A172 (cell line): ENCODE data around the gene TSC22D3. TPM values are rescaled to one million over a fixed set of nuclear protein-coding genes. Genes with fewer than 3 reads are reported as not detected.
"Not testable (repeated sequence)": the region's sequence is repeated elsewhere in the genome, so short reads cannot be mapped to it uniquely, and the experiment has no call there.

Source experiments
- DNase-seq: peaks from one replicate; pipeline ENCODE4 v3.0.0-alpha.2; 2015; ENCODE audit warnings: low spot score
- total RNA-seq: library from RNA; depleted of rRNA; stranded (reverse); fragments of >200 nt; shearing (Covaris generic); gene quantifications from 2 replicates; pipeline ENCODE4 v1.2.3, GENCODE V29; 2014

Gene TSC22D3
- total RNA-seq, 1 experiment from 2014 or later = 7.7 TPM

DNA sequence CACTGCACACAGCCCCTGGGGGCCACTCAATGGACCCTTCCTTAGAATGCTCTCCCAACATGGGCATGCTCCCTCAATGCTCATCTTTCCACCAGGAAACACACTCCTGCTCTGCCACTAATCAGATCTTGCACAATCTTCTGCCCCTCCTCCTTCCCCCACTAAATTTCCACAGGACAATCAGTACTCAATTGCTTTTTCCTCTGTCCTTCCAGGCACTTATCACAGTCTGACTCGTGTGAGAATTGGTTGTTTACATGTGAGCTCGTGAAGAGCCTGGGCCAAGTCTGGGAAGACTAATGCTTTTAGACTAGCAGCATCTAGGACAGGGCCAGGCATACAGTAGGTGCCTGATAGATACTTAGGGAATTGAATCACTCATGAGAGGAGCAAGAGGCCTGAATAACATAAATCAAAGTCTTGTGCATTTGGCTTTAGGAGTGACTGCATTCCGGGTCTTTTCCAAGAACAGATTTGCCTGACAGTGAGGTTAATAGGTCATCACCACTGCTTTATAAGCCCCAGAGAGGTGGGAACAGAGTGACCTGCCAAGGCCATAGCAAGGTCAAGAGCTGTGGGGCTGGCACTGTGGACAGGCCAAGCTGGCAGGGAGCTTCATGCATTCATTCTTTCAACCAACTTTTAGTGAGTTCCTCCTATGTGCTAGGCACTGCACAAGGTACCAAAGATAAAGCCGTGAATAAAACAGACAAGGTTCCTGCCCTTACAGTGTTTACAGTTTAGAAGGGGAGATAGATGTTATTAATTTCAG lies 92.3 kb downstream of the TSC22D3 start:
- no peak for DNase-seq

DNA sequence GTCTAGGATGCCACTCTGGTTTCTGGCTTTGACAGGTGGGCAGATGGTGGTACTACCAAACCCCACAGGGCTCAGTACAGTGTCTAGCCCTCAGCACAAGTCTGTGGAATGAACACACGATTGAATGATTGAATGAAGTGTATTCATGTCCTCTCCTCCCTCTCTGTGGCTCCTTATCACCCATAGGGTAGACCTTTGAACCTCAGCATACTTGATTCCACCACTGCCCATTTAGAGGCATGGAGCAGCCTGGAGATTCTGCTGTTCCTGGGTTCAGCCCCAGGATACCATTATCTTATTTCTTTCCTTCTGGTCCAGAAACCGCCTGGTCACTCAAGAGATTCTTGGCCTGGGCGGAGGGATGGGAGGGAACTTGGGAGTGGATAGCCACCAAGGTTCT lies 93.3 kb downstream of the TSC22D3 start:
- no peak for DNase-seq

- DNase-seq = peak; percentile 16
Observed at GRCh38 chrX:107678957-107679740, 96.4 kb downstream of the TSC22D3 start.

DNA sequence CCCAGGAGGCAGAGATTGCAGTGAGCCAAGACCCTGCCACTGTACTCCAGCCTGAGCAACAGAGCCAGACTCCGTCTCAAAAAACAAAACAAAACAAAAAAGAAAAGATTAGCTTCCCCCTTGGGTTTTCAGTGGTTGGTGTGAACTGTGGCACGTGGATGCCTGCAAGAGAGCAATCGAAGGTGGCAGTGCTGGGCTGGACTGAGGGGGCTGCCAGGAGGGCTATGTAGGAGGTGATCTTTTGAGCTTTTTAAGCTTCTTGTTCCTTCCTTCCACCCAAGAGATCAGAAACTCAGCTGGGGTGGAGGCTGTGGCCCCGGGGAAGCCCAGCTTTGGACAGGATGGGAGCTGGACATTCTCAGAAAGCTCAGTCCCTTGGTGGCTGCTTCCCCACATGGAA lies 97.7 kb downstream of the TSC22D3 start:
- no peak for DNase-seq

- DNase-seq = no peak
Observed at GRCh38 chrX:107677501-107677901, 98.1 kb downstream of the TSC22D3 start.

DNA sequence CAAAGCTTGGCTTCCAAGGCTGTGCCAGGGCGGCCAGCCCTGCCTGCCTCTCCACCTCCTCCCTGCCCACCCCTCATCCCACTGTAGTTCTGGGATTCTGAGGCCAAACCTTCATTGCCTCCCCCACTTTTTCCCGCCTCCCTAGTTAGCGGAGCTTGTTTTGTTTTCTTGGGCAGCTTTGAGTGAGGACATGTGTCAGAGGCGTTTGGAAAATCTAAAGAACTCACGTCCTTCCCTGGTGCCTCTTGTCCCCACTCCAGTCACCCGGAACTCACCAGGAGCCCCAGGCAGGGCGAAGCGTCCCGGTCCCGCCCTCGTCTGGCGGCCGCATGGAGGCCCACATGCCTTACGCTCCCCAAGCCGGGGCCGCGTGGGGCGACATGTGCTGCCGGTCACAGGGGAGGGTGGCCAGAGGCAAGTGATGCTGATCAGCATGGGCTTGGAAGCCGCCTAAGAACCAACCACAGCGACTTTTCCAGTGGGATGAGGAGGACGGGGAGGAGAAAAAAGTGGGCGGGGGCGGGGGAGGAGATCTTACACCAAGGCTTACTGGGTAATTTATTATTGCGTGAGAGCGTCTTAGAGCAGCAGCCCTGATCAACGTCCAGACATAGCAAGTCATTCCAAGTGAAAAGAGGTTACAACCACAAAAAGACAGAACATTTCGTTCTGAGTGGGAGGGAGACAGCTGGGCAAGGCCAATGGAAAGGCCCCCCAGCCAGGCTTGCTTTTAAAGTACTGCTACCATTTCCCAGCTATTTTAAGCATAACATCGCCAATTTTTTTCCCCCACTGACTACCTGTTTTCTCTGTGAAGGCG lies 98.8 kb downstream of the TSC22D3 start:
- DNase-seq = peak; percentile 46

- no peak for DNase-seq
Observed at GRCh38 chrX:107675823-107676555, 99.6 kb downstream of the TSC22D3 start.

- DNase-seq = no peak
Observed at GRCh38 chrX:107675365-107675654, 100.3 kb downstream of the TSC22D3 start.

GRCh38 chrX:107674480-107675364 lies 100.9 kb downstream of the TSC22D3 start:
- DNase-seq = no peak

GRCh38 chrX:107673933-107674479 lies 101.6 kb downstream of the TSC22D3 start:
- no peak for DNase-seq

DNA sequence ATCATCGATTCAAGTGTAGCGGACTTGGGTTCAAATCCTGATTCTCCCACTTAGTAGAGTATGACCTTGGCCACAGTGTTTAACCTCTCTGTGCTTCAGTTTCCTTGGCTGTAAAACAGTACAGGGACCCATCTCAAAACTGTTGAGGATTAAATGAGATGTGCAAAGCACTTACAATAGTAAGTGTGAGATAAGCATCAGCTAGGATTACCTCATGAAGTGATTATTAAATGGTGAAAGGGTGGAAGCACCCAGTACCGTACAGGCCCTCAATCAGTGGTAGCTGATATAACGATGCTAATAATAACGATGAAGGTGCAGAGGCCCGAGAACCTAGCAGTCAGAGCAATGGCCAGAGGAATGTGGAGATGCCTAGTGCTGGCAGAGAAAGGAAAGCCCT lies 102.2 kb downstream of the TSC22D3 start:
- no peak for DNase-seq

DNA sequence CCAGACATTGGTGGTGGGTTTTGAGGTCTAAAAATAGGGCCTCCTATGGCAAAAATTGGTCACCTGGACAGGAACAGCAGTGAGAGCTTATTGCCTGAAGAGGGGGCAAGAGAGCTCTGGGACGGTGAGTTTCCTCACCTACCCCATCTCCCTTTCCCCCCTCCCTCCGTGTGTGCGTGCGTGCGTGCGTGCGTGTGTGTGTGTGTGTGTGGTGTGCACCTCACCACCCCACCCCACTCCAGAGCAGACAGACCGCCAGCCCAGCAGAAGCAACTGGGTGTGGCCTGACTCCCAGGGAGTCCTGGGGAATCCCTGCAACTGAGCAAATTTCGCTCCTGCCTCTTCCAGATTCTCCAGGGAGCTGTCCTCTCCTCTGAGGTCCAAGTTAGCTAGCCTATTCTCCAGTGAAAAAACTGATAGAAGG lies 102.6 kb downstream of the TSC22D3 start:
- DNase-seq = peak; percentile 38

DNA sequence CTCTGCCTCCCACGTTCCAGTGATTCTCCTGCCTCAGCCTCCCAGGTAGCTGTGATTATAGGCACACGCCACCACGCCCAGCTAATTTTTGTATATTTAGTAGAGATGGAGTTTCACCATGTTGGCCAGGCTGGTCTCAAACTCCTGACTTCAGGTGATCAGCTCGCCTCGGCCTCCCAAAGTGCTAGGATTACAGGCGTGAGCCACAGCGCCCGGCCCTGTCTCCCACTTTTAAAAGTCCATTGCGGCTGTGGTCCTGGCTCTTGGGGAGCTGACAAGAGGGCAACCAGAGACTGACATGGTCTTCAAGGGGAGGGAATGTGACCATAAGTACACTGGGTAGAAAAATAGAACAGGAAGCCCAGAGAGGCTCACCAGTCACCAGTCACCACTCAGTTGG lies 104.3 kb downstream of the TSC22D3 start:
- DNase-seq = not testable (repeated sequence)

GRCh38 chrX:107669885-107670628 lies 105.5 kb downstream of the TSC22D3 start:
- DNase-seq = no peak

GRCh38 chrX:107669261-107669660 lies 106.3 kb downstream of the TSC22D3 start:
- no peak for DNase-seq

DNA sequence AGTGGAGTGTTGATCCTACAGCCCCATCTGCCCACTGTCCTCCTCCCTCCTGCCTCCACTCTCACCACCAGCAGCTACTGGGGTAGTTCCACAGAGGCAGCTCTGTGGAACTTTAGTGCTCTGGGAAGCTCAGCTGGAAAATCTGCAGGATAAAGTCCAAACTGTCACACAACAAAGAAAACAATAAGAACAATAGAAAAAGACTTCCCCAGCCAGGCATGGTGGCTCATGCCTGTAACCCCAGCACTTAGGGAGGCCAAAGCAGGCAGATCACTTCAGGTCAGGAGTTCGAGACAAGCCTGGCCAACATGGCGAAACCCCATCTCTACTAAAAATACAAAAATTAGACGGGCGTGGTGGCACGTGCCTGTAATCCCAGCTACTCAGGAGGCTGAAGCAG lies 106.9 kb downstream of the TSC22D3 start:
- DNase-seq = not testable (repeated sequence)

DNA sequence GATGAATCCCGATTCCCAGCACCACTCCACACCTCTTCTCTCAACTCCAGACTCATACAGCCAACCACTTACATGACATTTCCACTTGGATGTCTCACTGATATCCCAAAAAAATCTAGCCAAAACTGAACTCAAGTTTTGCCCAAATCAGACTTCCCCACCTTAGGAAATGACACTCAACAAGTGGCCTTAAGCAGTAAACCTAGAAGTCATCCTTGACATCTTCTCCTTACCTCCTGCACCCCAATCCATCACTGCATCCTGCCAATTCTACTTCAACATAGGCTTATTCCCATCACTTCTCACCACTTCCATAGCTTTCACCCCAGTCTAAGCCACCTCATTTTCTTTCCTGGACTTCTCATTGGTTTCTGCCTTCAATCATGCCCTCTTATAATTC lies 108.2 kb downstream of the TSC22D3 start:
- no peak for DNase-seq

DNA sequence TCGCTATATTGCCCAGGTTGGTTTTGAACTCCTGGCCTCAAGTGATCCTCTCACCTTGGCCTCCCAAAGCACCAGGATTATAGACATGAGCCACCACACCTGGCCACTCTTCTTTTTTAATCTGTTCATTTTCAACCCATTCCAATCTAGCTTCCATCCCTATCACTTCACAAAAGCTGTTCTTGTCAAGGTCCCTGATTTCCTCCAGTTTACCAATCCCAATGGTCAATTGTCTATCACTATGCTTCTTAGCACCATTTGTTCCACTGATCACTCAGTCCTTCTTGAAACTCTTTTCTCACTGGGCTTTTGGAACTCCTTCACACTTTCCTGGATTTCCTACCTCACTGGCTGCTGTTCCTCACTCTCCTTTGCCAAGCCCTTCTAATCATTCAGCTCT lies 108.7 kb downstream of the TSC22D3 start:
- no peak for DNase-seq
